Globus pallidus (tissue), 1 donor: ENCODE data around the gene UFD1.

Experiments
- DNase-seq: peaks from one replicate; pipeline ENCODE4 v3.0.0-alpha.2; 2015; ENCODE audit warnings: low spot score

UFD1 gene

DNA sequence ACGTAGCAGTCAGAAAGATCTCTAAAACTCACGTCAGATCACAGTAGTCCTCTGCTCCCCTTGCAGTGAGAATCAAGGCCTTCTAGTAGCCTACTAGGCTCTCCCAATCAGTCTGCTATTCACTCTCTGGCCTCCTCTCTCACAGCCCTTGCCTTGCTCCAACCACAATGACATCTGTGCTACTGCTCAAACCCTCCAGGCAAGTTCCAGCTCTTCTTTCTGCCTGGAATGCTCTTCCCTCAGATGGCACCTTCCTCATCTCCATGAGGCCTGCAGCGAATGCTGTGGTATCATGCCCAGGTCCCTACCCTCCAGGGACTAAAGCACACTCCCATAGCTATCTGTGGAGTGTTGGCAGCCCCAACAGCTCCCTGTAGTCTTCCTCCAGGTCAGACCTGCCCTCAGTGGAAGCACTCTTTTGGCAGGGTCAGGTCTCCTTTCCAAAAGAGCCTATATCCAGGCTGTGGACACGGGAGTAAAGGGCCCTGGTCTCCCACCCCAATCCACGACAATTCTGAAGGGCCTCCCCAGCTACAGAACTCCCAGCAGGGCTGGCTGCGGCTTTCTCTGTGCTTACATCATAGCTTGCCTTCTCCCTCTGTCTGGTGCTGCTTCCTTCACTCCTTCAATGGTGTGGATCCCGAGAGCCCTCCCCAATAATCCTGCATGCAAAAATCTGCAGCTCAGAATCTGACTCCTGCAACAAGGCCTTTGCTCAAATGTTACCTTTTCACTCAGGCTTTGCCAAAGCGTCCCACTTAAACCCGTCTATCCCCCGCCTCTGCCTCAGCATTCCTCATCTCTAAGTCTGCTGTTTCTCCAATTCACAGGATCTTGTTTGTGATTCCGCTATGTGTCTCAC is 56.3 kb downstream of the UFD1 start:
- DNase-seq: no peak

DNA sequence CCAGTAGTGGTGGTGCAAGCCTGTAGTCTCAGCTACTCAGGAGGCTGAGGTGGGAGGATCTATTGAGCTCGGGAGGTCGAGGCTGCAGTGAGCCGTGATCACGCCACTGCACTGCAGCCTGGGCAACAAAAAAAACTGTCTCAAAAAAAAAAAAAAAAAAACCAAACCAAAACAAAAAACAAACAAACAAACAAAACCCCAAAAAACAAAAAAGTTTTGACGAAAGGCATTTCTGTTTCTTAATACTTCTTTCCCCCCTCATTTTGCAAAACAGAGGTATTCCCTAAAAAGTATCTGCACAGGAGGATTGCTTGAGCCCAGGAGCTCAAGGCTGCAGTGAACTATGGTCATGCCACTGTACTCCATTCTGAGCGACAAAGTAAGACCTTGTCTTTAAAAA is 58.7 kb downstream of the UFD1 start:
- DNase-seq: no peak

DNA sequence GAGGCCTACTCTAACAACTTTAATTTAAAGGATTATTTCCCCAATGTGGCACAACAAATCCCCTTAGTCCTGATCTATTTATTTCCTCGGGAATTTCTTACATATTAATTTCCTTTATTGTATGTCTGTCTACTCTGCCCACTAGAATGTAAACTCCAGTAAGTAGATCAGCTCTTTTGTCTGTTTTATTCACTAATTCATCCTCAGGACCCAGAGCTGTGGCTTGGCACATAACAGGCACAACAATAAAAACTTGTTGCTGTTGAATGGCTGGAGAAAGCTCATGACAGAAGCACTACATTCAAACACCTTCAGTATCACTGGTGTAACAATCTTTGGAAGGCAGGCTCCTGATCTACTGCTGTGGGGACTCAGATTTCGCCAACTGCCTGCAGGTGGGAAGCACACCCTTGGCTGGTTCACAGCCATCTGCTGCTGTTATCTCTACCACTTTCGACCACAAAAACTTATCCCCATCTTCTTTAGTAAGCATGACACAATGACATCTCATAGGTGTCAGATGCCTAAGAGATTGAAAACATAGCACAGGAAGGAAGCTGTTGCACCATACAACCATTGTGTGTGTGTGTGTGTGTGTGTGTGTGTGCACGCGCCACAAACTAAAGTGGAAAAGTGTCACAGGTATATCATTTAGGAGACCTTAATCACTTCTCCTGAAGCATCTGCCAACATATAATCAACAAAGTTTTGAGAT is 59.4 kb downstream of the UFD1 start:
- no peak for DNase-seq

DNA sequence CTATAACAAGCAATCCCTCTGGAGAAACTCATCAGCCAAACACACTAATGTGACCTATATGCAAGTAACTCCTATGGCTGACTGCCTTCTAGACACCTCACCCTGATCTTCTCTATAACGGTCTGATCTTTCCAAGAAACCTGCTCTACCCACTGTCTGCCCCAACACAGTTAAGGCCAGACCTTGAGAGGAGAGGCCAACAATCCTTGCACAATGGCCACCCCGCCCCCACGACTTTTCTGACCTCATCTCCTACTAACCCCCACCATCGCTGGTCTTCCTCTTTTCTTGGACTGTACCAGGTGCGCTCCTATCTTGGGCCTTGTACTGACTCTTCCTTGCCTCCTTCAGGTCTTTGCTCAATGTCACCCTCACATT is 59.9 kb downstream of the UFD1 start:
- DNase-seq: no peak

DNA sequence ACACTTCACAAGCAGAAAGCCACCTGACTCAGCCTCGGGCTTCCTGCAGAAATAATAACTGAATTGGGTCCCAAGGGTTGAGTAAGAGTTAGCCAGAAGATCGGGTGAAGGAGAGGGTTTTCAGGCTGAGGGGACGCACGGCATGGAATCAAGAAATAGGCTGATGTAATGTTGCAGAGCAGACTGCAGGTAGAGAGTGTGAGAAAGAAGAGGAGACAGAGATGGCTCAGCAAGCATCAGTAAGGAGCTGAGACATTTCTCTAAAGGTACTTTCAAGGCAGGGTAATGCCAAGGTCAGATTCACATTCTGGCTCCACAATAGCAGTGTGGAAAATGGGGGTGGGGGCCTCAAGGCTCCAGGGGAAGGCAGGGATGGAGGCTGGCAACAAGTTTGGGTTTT is 66.1 kb downstream of the UFD1 start:
- no peak for DNase-seq

DNA sequence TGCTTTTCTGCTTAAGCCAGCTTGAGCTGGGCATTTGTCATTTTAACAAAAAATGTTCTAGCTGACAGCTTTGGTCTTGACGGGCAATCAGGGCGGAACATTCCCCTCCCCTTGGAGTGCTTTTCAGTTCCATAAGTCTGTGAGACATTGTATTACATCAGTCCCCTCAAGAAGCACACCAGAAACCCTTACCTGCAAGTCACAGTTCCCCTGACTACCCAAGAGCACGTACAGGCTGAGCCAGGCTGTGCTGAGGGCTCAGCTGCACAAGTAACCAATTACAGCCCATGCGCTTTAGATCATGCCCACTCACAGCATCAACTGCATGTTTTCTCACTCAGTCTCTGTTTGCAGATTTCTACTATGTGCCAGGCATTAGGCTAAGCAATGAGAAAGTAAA is 66.5 kb downstream of the UFD1 start:
- DNase-seq: no peak

DNA sequence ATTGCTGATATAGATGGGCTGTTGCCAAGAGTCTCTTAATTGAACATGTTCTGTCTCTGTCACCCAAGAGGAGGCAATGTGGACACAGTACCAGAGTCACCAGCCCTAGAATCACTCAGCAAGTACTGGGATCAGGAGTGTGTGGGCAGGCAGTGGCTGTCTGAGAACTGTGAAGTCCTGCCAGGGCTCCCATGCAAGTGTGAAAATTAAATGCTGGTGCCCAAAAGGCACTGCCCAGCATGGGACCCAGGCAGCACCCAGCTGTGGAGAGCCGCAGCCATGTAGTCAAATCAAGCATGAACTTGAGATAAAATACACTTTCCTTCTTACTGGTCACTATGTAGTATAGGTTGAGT is 67.3 kb downstream of the UFD1 start:
- DNase-seq: no peak

DNA sequence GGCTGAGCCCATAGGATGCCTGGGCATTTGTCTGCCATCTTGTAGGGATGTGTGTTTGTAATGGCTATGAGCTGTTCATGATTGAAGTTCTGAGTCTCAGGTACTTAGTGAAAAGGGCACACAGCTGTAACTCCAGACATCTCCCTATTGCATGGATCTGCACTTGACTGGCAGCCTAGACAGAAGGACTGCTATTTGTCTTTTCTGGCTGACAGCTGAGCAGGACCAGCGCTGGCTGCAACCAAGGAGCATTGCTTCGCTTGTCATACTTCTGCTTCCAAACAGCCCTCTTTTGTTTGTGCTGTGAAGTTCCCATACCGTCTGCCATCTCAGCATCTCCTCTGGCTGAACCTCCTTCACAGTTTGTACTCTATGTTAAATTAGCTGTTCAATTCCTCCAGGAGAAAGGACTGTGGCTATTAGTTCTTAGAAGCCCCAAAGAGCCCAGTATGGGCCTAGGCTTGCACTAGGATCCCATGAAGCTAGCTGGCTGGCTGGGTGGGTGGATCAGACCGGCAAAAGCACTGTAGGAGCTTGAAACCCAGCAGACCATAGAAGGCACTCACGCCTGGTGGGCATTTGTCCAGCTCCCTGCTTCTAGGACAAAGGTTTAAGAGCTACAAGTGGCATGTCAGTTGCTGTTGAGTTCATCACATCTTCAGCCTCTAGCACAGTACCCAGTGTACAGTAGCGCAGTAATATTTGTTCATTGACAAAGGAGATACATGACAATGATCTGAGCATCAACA is 67.9 kb downstream of the UFD1 start:
- DNase-seq: no peak

DNA sequence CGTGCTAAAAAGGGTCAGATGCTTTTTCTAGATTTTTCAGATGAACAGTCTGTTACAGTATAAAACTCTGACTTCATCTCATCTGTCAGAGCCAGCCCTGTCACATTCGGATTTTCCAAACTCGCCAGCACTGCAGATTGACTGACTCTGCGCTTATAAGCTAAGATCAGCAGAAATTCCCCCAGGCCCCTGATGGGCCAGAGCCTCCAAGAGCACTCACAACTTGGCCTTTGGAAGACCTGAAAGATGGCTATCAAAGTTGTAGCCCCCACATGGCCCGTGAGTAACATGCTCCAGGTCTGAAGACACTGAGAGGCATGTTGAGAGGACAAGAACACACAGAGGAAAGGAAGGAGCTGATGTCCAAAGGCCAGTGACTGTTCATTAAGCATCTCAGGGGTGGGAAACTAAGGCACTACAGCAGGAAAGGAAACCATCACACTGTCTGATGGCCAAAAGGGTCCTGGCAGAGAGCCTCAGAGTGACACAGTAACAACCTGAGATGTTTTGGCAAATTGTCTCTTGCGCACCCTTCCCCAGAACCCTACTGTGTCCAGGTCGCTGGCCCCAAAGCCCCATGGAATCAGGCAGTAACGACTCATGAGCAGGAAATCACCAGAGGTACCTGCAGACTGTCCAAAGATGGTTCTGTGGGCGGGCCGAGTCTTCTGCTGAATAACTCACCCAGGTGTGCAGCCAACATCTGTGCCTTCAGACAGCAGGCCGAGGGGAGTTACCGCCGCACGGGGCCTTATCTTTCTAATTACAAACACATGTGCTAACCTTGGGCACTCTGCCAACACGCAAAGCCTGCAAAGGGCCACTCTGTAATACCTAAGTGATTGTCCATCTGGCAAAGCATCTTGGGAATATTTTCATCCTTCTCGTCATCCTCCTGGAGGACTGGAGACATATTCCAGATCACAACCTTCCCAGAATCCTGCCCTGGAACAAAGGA is 71.1 kb downstream of the UFD1 start:
- DNase-seq: no peak

DNA sequence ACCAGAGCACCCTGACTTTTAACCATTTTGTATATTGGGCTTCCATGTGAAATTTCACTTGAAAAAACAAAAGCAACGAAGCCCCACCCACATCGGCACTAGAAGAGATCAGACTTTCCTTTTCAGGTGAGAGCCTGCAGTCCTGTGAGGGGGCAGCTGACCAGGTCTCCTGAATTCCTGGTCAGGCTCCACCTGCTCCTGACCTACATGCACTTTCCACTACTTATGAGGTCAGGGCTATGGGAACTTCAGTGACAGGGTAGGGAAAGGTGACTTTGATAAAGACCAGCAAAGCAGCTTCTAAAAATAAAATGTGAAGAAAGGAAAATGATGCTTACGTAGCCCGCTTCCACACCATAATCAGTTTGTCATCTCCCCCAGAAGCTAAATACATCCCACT is 72.1 kb downstream of the UFD1 start:
- no peak for DNase-seq

DNA sequence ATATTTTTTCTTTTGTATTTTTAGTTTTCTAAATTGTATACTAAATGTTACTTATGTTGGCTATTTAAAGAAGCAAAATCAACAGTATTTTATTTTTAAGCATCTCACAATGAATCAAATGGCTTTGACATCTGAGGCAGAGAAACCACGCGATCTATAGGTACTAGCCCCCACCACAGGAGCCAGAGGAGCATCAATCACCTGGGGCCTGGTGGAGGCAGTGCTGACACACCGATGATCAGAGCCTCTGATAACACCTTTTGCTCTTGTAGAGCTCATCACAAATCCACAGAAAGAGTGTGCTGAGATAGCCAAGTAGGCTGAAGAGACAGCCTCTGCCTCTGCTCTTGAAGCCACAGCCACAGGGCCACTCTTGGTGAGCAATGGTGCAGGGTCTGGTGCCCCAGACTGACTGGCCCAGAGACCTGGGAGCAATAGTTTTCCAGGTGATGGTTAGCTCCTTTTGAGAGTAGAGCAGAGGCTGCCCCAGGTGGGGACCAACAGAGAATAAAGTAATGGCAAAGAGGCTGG is 72.6 kb downstream of the UFD1 start:
- no peak for DNase-seq

DNA sequence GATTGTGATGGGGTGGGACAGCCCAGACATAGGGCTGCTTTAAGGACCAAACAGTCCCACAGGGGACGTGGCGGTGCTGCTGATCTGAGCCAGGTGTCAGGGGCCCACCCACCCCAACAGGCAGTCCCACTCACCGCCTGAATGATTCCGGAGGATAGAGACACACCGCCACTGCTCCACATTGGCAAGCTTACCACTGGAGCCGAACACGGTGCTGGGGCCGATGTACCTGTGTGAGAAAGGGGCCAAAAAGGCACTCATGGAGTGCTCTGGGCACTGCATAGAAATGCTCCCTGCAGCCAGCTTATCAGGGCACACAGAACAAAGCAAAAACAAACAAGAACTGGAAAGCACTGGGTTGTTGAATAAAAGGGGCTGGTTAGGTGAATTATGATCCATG is 73.3 kb downstream of the UFD1 start:
- no peak for DNase-seq

DNA sequence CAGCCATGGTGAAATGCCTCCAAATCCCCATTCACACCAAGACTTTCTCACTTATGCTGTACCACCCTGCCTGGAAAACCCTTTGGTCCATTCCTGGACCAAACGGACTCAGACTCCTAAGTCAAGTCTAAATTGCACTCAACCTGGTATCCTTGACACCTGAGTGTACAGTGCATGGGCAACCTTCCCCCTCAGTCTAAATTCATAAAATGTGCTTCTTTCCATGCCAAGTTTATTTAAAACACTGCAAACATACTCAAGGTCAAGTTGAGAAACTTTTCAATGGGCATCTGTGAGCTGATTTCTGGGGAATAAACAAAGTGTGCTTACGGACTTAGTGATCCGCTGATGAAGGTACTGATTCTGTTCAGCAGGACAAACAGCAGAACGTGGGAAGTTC is 73.9 kb downstream of the UFD1 start:
- no peak for DNase-seq

DNA sequence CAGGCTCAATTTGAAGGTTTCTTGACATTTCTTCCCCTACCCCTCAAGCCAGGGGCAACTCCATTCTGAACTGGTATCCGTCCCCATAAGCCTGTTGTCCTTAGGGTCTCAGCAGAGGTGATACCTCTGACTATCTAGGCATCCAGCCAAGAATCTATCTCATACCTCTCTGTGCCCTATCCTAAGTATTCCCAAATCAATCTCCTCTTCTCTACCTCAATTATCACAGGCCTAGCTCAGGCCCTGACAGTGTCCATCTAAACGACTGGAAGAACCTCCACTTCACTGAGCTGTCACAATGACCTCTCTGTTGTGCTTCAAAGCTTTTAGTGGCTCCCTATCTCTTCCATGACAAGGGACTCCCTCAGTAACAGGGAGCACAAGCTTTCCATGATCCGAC is 74.3 kb downstream of the UFD1 start:
- DNase-seq: no peak

DNA sequence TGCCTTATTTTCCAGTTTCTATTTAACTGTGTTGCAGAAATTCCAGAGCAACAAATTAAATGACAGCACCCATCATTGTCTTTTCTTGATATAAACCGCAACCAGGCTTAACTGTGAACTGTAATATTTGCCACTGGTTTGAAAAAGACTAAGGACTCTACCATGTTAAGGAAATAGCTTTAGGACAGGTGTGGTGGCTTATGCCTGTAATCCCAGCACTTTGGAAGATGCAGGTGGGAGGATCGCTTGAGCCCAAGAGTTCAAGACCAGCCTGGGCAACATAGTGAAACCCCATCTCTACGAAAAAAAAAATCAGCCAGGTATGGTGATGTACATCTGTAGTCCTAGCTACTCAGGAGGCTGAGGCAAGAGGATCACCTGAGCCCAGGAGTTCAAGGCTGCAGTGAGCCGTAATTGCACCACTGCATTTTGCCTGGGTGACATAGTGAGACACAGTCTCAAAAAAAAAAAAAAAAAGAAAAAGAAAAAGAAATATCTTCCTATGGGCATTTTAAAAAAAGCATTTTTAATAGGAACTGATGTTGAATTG is 76.3 kb downstream of the UFD1 start:
- no peak for DNase-seq

DNA sequence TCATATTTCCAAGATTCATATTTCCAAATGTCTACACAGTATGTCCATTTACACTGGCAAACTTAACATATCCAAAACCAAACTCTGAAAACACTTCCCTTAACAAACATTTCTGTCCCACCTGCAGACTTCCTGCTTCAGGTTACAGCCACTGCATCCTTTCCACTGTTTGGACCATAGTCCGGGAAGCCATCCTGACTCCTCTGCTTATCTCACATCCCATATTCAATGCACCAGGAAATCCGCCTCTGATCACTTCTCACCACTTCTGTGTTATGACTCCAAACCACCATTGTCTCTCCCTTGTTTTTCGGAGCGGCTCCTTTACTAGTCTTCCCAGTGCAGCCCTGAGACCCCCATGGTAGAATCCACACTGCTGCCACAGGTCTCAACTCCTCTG is 77.5 kb downstream of the UFD1 start:
- no peak for DNase-seq

DNA sequence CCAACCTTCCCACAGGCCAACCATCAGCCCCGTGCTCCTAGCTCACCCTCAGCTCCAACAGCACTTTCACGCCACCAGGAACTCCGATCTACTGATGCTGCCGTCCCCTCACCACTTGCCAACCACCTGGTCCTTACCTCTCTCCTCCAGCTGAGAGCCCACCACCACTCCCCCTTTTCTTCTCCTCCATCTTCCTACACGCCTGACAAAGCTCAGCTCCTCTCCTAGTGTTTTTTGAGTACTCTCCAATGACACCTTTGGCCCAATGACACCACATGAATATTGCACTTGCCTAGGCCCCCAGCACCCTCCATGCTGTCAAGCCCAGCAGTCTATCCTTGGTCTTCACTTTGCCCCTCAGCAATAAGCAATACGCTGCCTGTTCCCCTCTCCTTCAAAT is 78.1 kb downstream of the UFD1 start:
- DNase-seq: no peak
